HG03159 (cell line): ENCODE results near the gene LZTS3.
"Not testable (repeated sequence)": the region's sequence is repeated elsewhere in the genome, so short reads cannot be mapped to it uniquely, and the experiment has no call there.

Source experiments
- ATAC-seq: cut with Tn5 transposase; IDR thresholded peaks from one replicate; pipeline ENCODE4 v1.9.1; 2021; ENCODE audit warnings: mild to moderate bottlenecking, moderate library complexity; ENCODE audit not compliant: unreplicated experiment

LZTS3 gene

GRCh38 chr20:3193806-3194616 lies 20.7 kb upstream of the LZTS3 start:
- no peak for ATAC-seq

GRCh38 chr20:3192226-3193015 lies 19.1 kb upstream of the LZTS3 start:
- ATAC-seq, result no peak

GRCh38 chr20:3190681-3191111 lies 17.3 kb upstream of the LZTS3 start:
- ATAC-seq, result no peak

- ATAC-seq, result no peak
Observed at GRCh38 chr20:3189561-3190131, 16.3 kb upstream of the LZTS3 start.

- ATAC-seq, result no peak
Observed at GRCh38 chr20:3188823-3189413, 15.6 kb upstream of the LZTS3 start.

GRCh38 chr20:3187861-3188260 lies 14.5 kb upstream of the LZTS3 start:
- ATAC-seq, result not testable (repeated sequence)

- no peak for ATAC-seq
Observed at GRCh38 chr20:3183896-3184612, 10.7 kb upstream of the LZTS3 start.

GRCh38 chr20:3182429-3182828 lies 9.1 kb upstream of the LZTS3 start:
- ATAC-seq, result not testable (repeated sequence)

GRCh38 chr20:3181270-3181669 lies 7.9 kb upstream of the LZTS3 start:
- ATAC-seq, result no peak

- no peak for ATAC-seq
Observed at GRCh38 chr20:3180319-3180718, 7.0 kb upstream of the LZTS3 start.

- no peak for ATAC-seq
Observed at GRCh38 chr20:3177746-3178485, 4.6 kb upstream of the LZTS3 start.

- ATAC-seq, result no peak
Observed at GRCh38 chr20:3175270-3175669, 1.9 kb upstream of the LZTS3 start.

- no peak for ATAC-seq
Observed at GRCh38 chr20:3174442-3175261, 1.3 kb upstream of the LZTS3 start.

- no peak for ATAC-seq
Observed at GRCh38 chr20:3173610-3174441, 477 bp upstream of the LZTS3 start.

- no peak for ATAC-seq
Observed at GRCh38 chr20:3172126-3172932, 1.0 kb downstream of the LZTS3 start.

GRCh38 chr20:3171391-3172125 lies 1.8 kb downstream of the LZTS3 start:
- ATAC-seq, result no peak
